ENCODE data around the gene MLLT10. TPM values are rescaled to one million over a fixed set of nuclear protein-coding genes. Genes with fewer than 3 reads are reported as not detected.

The MLLT10 gene
- total RNA-seq, 1 donor from 2014 or later, result 46.8 TPM

GRCh38 chr10:21791276-21791675 is 257.2 kb downstream of the MLLT10 start:
- TF ChIP-seq CTCF (conservative IDR thresholded peaks at IDR 0.05), result no peak
- DNase-seq (ENCODE audit: extremely low spot score, unreplicated experiment), result no peak
- no peaks in the 10 kb centered on the region for H3K4me1 Mint-ChIP-seq (ENCODE audit: unreplicated experiment)
- peaks cover 7% of the 10 kb centered on the region for H3K9me3 Mint-ChIP-seq
- H3K27me3 Mint-ChIP-seq, result no peaks in the 10 kb centered on the region
- no peak overlapping the region for H3K4me3 Mint-ChIP-seq
- no peak overlapping the region for H3K27ac Mint-ChIP-seq
- H3K36me3 Mint-ChIP-seq, result peaks cover 4% of the 10 kb centered on the region

Small RNA genes within 50 kb of the gene (microRNA-seq; reads per million reads assigned to microRNA genes)
- 6.9 reads per million, percentile 26 among the genes with 10 or more reads in this experiment for gene MIR1915

Other genes with a start within 250 kb of the MLLT10 start
- 9.6 and 24.3 TPM in 2 replicates for gene SKIDA1, start 8.6 kb upstream of the MLLT10 start, total RNA-seq (ENCODE audit: low replicate concordance)